Measurements from ENCODE around the gene PGAM5.
A peak's percentile ranks its signal among the peaks of the same experiment; 100 is the strongest.
"Not testable (repeated sequence)": the region's sequence is repeated elsewhere in the genome, so short reads cannot be mapped to it uniquely, and the experiment has no call there.

Gene PGAM5

DNA sequence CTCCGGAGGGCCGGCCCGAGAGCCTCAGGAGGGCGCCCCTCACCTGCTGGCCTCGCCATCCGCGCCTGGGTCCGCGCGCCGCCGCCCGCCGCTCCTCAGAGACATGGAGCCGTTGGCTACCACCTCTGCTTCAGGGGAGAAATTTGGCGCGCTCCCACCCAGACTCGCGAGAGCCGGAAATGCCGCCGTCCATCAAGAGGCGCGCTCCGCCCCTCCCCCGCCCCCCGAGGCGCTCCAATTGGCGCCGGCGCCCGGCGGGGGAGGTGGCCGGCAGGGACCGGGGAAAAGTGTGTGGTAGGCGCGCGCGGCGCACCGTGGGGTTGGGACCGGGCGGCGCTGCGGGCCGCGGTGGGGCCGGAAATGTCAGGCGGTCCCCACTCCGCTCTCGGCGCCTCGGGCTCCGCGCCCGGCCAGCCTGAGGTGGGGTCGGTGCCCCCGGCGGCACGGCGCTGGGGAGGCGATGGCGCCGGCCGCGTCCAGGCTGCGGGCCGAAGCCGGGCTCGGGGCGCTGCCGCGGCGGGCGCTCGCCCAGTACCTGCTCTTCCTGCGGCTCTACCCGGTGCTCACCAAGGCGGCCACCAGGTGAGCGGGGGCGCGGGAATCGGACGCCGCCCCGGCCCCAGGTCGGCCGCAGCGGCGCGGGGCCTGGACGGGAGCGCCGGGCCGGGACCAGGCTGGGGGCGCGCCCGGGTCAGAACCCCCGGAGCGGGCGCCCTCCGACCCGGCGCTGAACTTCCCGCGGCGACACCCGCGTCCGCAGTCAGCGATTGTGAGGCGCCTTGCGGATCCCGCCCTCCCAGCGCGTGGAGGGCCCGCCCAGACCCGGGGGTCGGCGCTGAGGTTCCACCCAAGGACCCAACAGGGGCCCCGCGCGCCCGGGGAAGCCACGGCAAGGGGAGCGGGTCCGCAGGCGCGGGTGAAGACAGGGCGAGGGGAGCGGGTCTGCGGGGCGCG is 23.2 kb upstream of the PGAM5 start, which contains the start of the genes POLE and PXMP2:
POLE (minus strand) TSS at position 132 of the 954 bp plus-strand sequence; CDS start at position 105, 27 bp downstream.
PXMP2 (plus strand) TSS at position 377 of the 954 bp plus-strand sequence; CDS start at position 461, 84 bp downstream.
- FAIRE-seq, result peak; percentile 74
- DNase-seq (ENCODE audit: insufficient read length, low spot score), result peak; percentile 99

DNA sequence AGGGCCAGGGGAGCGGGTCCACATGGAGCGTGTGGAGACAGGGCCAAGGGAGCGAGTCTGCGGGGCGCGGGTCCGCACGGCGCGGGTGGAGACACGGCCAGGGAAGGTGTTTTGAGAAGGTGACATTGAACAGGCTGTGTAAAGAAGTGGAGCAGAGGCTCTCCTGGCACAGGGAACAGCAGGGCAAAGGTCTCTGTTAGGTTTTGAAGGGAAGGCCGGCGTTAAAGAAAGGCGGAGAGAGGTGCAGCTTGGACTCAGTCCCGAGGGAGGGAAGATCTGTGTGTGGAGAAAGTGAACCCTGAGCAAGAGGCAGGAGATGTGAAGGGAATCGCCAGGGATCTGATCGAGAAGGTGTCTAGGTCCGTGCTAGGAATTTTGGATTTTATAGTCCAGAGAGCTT is 21.4 kb upstream of the PGAM5 start:
- FAIRE-seq (no peak), DNase-seq (ENCODE audit: insufficient read length, low spot score) (no peak)

DNA sequence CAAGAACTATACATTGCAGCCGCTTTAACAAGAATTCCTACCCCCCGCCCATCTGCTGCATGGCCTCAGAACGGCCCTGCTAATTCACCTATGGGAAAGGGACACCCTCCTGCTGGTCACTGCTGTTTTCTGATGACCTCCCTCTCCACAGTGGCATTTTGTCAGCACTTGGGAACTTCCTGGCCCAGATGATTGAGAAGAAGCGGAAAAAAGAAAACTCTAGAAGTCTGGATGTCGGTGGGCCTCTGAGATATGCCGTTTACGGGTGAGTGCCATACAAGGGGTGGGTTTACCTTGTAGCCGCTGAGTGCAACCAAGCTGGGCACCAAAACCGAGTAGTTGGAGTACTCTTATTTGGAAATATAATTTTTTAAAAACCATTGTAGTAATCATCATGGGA is 20.5 kb upstream of the PGAM5 start:
- no peak for FAIRE-seq
- DNase-seq (ENCODE audit: insufficient read length, low spot score), result no peak

DNA sequence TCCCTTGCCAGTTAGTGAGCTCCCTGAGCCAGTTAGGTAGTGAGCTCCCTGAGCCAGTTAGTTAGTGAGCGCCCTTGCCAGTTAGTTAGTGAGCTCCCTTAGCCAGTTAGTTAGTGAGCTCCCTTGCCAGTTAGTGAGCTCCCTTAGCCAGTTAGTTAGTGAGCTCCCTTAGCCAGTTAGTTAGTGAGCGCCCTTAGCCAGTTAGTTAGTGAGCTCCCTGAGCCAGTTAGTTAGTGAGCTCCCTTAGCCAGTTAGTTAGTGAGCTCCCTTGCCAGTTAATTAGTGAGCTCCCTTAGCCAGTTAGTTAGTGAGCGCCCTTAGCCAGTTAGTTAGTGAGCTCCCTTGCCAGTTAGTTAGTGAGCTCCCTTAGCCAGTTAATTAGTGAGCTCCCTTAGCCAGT is 18.6 kb upstream of the PGAM5 start:
- not testable (repeated sequence) for DNase-seq (ENCODE audit: insufficient read length, low spot score); FAIRE-seq

DNA sequence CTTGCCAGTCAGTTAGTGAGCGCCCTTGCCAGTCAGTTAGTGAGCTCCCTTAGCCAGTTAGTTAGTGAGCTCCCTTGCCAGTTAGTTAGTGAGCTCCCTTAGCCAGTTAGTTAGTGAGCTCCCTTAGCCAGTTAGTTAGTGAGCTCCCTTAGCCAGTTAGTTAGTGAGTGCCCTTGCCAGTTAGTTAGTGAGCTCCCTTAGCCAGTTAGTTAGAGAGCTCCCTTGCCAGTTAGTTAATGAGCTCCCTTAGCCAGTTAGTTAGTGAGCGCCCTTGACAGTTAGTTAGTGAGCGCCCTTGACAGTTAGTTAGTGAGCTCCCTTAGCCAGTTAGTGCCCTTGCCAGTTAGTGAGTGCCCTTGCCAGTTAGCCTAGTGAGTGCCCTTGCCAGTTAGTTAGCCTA is 15.8 kb upstream of the PGAM5 start:
- not testable (repeated sequence) for DNase-seq (ENCODE audit: insufficient read length, low spot score); FAIRE-seq

DNA sequence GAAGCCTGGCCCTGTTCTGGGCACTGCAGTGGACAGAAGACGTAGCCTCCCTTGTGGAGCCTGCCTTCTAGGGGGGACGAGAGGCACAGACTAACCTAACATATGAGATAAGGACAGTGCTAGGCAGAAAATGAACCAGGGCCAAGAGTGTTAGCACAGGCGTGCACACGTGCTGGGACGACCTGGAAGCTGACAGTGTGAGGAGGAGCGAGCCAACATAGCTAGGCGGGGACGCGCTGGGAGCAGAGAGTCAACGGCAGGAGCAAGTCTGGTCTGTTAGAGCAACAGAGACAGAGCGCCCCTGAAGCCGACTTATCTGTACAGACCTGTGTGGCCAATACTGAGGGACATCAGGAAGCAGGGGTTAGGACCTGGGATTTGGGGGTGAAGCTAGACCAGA is 15.2 kb upstream of the PGAM5 start:
- FAIRE-seq, result no peak
- DNase-seq (ENCODE audit: insufficient read length, low spot score), result no peak

DNA sequence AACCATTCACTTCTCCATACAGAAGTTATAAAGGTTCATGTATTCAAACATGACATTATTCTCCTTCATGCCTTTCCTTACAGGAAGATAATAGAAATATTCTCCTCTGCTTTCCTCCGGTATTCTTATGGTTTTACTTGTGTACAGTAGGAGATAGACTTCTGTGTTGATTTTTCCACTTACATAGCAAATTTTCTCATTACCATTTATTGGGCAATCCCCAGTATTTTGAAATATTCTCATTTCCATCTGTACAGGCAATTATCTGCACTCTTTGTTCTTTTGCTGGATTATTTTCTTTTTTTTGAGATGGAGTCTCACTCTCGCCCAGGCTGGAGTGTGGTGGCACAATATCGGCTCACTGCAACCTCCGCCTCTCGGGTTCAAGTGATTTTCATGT is 12.3 kb upstream of the PGAM5 start:
- FAIRE-seq (no peak), DNase-seq (ENCODE audit: insufficient read length, low spot score) (no peak)

DNA sequence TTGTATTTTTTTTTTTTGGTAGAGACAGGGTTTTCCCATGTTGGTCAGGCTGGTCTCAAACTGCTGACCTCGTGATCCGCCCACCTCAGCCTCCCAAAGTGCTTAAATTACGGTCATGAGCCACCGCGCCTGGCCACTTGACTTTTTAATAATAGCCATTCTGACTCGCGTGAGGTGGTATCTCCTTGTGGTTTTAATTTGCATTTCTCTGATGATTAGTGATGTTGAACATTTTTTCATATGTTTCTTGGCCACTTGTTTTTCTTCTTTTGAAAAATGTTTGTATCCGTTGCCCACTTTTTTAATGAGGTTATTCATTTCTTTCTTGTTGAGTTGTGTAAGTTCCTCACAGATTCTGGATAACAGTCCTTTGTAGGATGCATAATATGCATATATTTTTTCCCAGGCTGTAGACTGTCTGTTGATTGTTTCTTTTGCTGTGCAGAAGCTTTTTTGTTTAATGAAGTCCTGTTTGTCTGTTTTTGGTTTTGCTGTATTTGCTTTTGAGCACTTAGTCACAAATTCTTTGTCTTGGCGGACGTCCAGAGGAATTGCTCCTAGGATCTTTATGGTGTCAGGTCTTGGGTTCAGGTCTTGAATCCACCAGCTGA is 10.3 kb upstream of the PGAM5 start:
- FAIRE-seq, result no peak
- DNase-seq (ENCODE audit: insufficient read length, low spot score), result no peak

DNA sequence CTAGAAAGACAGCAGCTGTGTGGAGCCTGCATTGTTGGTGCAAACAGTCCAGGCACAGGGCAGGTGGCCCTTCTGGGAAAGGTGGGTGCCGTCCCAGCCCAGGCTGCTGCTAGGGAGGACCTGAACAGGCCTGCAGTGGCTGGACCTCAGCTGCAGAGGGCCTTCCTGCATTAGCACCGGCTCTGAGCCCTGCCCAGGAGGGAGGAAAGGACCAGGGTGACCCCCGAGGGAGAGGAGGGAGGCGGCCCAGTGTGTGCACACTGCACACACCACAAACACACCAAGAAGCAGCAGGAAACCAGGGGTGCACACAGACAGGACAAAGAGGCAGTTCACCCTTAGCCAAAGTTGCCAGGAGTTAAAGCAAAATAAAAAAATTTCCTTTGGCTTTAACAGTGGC is 8.0 kb upstream of the PGAM5 start:
- DNase-seq (ENCODE audit: insufficient read length, low spot score) (no peak), FAIRE-seq (no peak)

DNA sequence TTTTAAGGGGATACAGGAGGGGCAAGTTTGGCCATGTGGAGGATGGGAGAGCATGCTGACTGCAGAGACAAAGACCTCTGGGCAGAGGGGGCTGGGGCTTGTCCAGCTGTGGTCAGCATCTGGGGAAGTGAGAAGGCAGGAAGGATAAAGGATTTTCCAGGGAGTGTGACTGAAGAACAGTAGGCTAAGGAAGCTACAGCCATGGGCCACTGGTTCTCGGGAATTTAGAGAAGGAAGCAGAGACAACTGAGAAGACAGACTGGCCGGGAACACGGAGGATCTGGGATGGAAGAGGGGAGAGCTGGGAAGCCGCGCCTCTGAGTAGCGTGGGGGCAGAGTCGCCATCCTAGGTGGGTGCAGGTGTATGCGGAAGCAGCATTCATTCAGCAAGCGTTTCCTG is 7.0 kb upstream of the PGAM5 start:
- FAIRE-seq (no peak), DNase-seq (ENCODE audit: insufficient read length, low spot score) (no peak)

DNA sequence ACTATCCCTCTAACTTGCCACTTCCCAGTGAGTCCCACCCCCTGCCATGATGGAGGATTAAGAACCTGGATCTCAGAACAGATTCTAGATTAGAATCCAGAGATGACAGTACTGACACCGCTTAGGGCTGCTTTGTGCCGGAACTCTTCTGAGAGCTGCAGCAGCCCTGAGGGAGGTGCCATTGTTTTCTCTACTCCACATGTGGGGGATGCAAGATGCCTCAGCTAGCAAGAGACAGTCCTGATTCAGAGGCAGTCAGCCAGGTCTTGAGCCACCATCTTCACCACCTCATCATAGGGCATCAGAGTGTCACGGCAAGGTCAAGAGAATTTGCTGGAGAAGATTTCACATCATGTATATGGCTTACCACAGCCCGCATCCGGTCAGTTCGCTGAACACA is 3.4 kb upstream of the PGAM5 start:
- FAIRE-seq, result no peak
- DNase-seq (ENCODE audit: insufficient read length, low spot score), result no peak

DNA sequence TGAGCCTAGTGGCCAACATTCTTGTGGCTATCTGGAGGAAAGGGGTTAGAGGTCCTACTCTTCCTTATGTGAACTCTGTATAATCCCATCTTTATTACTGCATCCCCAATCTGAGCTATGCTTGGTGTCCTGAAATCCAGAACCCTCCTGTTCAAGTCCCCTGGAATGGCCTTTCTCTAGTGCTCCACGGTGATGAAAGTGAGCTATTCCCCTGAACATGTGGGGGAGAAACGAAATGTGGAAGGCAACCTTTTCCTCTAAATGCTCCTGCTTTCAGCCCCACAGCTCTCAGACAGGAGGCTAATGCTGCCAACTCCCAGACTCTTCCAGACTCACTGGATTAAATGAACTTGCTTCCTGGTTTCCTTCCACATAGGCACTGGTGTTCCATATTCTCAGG is 2.5 kb upstream of the PGAM5 start:
- FAIRE-seq, result no peak

DNA sequence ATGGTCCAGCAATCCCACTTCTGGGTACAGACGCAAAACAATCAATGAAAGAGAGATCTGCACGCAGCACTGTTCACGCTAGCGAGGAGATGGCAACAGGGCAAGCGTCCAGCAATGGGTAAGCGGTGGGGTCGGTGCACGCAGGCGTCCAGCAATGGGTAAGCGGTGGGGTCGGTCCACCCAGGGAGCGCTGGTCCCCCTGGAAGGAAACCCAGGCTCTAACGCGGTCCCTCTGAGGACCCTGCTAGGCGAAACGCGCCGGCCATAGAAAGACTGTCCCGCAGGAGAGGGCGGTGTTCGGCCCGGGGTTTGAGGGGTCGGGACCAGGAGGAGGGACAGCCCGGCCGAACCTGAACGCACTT is 618 bp upstream of the PGAM5 start:
- FAIRE-seq (peak; percentile 76), DNase-seq (ENCODE audit: insufficient read length, low spot score) (no peak)

More for the DNA sequence above, 2.5 kb upstream of the PGAM5 start:
- DNase-seq (ENCODE audit: insufficient read length, low spot score), result no peak

DNA sequence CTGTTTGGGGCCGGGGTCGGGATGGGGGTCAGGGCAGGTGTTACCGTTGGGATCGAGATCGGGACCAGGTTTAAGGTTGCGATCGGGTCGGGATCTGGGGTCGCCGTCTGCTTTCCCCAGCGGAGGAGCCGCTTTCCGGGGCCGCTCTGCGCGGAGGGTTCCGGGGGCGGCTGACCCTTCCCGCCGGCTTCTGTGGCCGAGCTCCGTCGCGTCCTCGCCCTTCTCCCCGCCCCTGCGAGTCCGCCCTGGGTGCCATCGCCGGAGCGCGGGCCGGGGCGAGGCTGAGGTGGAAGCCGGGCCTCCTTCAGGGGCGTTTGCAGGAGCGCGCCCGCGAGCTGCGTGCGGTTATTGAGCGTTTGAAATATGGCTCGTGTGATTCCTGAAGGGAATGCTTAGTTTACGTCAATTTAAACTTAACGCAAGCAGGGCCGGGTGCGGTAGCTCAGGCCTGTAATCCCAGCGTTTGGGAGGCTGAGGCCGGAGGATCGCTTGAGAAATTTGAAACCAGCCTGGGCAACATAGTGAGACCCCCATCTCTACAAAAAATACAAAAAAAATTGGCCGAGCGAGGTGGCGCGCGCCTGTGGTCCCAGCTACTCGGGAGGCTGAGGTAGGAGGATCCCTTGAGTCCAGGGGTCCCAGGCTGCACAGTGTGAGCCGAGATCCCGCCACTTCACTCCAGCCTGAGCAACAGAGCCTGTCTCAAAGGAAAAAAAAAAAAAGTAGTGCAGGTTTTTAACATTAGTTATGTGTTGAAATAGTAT is 620 bp downstream of the PGAM5 start:
- FAIRE-seq (no peak), DNase-seq (ENCODE audit: insufficient read length, low spot score) (no peak)

DNA sequence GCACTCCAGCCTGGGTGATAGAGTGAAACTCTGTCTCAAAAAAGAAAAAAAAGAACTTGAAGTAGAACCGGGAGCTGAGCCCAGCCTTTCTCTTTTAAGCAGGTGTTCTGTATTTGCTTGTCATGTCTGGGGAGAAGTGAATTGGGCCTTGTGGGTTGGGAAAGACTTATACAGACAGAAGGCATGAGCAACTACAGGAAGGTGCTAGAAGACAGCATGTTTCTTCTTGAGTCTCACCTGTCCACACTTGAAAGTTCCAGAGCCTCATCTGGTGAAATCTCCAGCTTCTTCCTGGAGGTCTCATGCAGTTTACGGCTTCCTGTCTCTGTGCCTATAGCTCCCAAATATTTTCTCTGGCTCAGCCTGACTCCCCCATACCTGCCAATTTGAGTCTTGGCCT is 2.5 kb downstream of the PGAM5 start:
- DNase-seq (ENCODE audit: insufficient read length, low spot score) (no peak), FAIRE-seq (no peak)

DNA sequence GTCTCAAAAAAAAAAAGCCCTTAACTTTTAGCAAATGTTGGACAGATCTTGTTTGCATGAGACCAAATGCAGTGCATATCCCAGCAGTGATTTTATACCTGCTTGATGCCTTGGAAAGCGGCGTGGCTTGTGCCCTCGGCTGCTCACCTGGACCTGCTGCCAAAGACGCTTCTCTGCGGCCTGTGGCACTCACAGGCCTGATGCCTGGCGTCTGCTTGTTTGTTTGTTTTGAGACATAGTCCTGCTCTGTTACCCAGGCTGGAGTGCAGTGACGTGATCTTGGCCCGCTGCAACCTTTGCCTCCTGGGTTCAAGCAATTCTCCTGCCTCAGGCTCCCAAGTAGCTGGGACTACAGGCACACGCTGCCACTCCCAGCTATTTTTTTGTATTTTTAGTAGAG is 5.2 kb downstream of the PGAM5 start:
- FAIRE-seq, result no peak

DNA sequence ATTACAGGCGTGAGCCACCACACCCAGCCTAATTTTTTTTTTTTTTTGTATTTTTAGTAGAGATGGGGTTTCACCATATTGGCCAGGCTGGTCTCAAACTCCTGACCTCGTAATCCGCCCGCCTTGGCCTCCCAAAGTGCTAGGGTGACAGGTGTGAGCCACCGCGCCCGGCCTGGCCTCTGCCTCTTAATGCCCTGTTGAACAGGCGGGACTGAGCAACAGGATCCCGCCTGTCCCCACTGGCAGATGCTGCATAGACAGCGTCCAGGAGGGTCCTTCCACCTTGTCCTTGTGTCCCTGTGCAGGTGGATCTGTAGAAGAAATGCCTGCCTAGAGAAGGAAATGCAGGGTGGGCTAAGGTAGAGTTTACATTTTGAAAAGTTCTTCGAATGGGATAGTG is 5.7 kb downstream of the PGAM5 start:
- no peak for FAIRE-seq

More for the DNA sequence above, 5.2 kb downstream of the PGAM5 start:
- no peak for DNase-seq (ENCODE audit: insufficient read length, low spot score)

DNA sequence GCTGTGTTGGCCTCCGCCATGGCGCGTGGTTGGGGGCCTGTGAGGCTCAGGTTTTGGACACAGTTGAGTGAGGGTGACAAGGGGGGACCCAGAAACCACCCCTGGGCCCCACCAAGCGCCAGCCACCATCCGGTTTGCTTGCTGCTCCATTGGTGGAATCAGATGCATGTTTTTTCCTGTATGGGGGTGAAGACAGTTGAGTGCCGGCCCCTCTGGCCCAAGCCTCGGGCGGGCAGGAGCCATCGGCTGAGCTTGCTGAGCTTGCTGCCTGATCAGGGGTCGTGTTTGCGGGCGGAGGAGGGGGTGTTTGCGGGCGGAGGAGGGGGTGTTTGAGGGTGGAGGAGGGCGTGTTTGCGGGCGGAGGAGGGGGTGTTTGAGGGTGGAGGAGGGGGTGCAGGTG is 6.4 kb downstream of the PGAM5 start:
- FAIRE-seq (no peak), DNase-seq (ENCODE audit: insufficient read length, low spot score) (no peak)

More for the DNA sequence above, 5.7 kb downstream of the PGAM5 start:
- DNase-seq (ENCODE audit: insufficient read length, low spot score), result no peak

DNA sequence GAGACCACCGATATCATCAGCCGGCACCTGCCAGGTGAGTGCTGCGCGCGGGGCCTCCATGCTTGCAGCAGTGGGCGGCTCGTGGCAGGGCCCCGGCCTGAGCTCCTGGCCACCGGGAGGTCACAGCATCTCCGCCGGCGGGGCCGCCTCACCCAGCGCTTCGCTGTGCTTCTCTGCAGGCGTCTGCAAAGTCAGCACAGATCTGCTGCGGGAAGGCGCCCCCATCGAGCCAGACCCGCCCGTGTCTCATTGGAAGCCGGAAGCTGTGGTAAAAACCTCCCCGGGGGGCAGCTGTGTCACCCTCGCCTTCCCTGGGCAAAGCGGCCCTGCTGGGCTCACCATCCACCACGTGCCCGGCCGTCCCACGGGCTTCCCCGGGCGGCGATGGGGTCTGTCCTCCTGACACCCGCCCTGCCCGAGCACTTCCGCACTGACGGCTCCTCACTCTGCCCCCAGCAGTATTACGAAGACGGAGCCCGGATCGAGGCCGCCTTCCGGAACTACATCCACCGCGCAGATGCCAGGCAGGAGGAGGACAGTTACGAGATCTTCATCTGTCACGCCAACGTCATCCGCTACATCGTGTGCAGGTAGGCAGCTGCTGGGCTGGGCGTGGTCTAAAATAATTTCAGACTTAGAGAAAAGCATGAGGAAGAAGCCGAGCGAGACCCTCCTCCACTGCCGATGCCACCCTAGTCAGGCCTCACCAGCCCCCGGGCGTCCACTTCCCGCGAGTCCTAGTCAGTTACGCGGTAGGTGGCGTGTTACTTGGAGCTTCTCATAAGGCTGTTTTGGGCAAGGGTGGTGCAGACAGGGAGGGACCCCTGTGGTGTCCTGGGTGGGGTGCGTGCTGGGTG is 7.1 kb downstream of the PGAM5 start:
- FAIRE-seq (no peak), DNase-seq (ENCODE audit: insufficient read length, low spot score) (no peak)

DNA sequence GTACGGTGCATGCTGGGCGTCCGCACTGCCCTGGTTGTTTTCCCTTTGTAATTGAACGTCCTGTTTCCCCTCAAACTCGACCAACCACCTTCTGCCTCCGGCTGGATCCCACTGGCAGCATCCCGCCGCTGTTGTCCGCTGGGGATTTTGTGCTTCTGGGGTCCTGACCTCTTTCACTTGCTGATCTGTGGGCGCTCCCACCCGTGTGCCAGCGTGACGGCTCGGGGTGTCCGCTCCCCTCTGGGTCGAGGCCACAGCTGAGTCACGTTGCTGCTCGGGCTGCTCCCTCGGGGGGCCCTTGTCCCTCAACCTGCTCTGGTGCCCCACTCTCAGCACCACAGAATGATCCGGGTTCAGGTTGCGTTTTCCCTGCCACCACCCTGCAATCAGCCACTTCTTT is 8.0 kb downstream of the PGAM5 start:
- DNase-seq (ENCODE audit: insufficient read length, low spot score) (no peak), FAIRE-seq (no peak)

All from GM19239 (cell line).